ENCODE measurements around the gene INHBC.

DNA sequence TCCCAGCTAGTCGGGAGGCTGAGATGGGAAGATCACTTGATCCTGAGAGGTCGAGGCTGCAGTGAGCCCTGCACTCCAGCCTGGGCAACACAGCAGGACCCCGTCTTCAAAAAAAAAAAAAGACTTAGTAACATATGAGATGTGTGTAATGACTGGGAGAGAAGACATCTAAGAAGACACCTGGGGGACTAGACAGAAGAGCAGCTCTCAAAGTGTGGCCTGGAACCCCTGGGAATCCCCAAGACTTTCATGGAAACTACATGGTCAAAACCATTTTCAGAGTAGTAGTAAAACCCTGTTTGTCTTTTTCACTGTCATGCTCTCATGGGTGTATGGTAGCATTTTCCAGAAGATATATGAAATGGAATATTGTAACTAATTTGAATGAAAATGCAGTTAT, 49.0 kb upstream of the INHBC start:
- TF ChIP-seq POLR2A (IDR thresholded peaks at IDR 0.05), result no peak
- TF ChIP-seq, protein P1, sequence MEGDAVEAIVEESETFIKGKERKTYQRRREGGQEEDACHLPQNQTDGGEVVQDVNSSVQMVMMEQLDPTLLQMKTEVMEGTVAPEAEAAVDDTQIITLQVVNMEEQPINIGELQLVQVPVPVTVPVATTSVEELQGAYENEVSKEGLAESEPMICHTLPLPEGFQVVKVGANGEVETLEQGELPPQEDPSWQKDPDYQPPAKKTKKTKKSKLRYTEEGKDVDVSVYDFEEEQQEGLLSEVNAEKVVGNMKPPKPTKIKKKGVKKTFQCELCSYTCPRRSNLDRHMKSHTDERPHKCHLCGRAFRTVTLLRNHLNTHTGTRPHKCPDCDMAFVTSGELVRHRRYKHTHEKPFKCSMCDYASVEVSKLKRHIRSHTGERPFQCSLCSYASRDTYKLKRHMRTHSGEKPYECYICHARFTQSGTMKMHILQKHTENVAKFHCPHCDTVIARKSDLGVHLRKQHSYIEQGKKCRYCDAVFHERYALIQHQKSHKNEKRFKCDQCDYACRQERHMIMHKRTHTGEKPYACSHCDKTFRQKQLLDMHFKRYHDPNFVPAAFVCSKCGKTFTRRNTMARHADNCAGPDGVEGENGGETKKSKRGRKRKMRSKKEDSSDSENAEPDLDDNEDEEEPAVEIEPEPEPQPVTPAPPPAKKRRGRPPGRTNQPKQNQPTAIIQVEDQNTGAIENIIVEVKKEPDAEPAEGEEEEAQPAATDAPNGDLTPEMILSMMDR (IDR thresholded peaks at IDR 0.05), result no peak
